ENCODE measurements around the gene PDE1A.

GRCh38 chr2:182224669-182225068, 202.2 kb downstream of the PDE1A start:
- no peak for TF ChIP-seq CTCF (conservative IDR thresholded peaks at IDR 0.05; ENCODE audit: low read depth, low read length)
- TF ChIP-seq EZH2 (IDR thresholded peaks at IDR 0.05; ENCODE audit: low read length, unreplicated experiment): no peak

Measured in PC-3 (cell line).